Nephron progenitor cell (in vitro differentiated cells): ENCODE results near the gene BTNL9.

Experiments used
- DNase-seq: peaks from one replicate; pipeline ENCODE4 v3.0.0; 2021
- H3K27ac Mint-ChIP-seq: 2 replicates; pipeline ENCODE4 v1.8.0; 2021; ENCODE audit warnings: mild to moderate bottlenecking, moderate library complexity, mixed read lengths
- H3K27me3 Mint-ChIP-seq: 2 replicates; pipeline ENCODE4 v1.8.0; 2021; ENCODE audit warnings: mild to moderate bottlenecking, low read depth, mixed read lengths; ENCODE audit not compliant: poor library complexity
- H3K36me3 Mint-ChIP-seq: 2 replicates; pipeline ENCODE4 v1.8.0; 2021; ENCODE audit warnings: low read depth, mixed read lengths
- H3K4me1 Mint-ChIP-seq: 2 replicates; pipeline ENCODE4 v1.8.0; 2021; ENCODE audit warnings: mixed read lengths
- H3K4me3 Mint-ChIP-seq: 2 replicates; pipeline ENCODE4 v1.8.0; 2021; ENCODE audit warnings: mild to moderate bottlenecking, moderate library complexity, mixed read lengths
- H3K9me3 Mint-ChIP-seq: 2 replicates; pipeline ENCODE4 v1.8.0; 2021; ENCODE audit warnings: mild to moderate bottlenecking, moderate library complexity, mixed read lengths
- TF ChIP-seq, protein P1 (sequence below): fragments of 200-600 bp; sonication (generic); IDR thresholded peaks from 2 replicates; pipeline ENCODE4 v1.5.0; 2021; ENCODE audit warnings: antibody characterized with exemption

BTNL9 gene

DNA sequence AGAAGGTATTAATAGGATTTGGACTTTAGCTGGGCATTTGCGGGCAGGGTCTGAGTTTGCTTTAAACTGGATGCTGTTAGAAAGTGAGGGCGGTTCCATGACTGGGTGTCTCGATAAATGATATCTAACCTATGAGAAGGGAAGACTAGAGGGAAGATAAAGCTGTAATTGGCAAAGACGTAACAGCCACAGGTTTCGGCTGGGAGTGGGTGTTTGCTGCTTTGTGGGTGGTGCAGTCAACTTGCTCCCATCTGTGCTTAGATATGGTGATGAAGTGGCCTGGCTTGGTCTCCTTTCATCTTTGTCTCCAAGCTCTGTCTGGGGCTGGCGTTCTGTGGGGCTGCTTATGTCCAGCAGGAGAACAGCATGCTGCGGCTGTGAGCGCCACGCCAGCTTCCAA lies 67.6 kb downstream of the BTNL9 start:
- H3K4me1 Mint-ChIP-seq = peaks cover 18% of the 10 kb centered on the region
- H3K27ac Mint-ChIP-seq = no peak overlapping the region
- no peaks in the 10 kb centered on the region for H3K36me3 Mint-ChIP-seq
- no peak overlapping the region for H3K4me3 Mint-ChIP-seq
- H3K27me3 Mint-ChIP-seq = peaks cover 77% of the 10 kb centered on the region
- TF ChIP-seq, protein P1, sequence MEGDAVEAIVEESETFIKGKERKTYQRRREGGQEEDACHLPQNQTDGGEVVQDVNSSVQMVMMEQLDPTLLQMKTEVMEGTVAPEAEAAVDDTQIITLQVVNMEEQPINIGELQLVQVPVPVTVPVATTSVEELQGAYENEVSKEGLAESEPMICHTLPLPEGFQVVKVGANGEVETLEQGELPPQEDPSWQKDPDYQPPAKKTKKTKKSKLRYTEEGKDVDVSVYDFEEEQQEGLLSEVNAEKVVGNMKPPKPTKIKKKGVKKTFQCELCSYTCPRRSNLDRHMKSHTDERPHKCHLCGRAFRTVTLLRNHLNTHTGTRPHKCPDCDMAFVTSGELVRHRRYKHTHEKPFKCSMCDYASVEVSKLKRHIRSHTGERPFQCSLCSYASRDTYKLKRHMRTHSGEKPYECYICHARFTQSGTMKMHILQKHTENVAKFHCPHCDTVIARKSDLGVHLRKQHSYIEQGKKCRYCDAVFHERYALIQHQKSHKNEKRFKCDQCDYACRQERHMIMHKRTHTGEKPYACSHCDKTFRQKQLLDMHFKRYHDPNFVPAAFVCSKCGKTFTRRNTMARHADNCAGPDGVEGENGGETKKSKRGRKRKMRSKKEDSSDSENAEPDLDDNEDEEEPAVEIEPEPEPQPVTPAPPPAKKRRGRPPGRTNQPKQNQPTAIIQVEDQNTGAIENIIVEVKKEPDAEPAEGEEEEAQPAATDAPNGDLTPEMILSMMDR = no peak
- no peak for DNase-seq
- H3K9me3 Mint-ChIP-seq = peaks cover 18% of the 10 kb centered on the region

DNA sequence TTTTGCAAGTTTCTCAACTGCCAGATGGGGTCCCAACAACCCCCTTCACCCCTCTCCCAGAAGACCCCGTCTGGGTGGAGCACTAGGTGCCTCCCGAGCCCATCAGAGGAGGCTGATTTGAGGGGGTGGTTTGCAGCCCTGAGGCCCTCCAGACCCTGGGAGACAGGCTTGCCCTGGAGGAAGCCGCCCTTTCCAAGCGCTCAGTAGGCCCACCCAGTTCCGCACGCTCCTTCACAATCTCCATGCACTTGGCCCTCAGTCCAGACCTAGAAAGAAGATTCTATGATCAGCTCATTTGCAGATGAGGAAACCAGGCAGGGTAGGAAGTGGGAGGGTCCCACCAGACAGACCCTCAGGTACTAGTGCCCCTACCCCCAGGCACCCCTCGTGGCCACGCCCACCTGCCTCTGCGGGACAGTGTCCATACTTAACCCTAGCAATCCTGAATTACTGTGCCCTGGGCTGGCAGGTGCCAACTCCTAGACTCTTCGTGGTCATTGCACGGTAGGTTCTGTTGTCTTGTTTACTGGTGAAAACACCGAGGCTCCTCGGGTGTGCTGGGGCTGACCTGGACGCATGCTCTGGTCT lies 68.6 kb downstream of the BTNL9 start:
- Mint-ChIP-seq H3K27ac (no peak overlapping the region), H3K27me3 (peaks cover 78% of the 10 kb centered on the region), H3K4me1 (peaks cover 18% of the 10 kb centered on the region), H3K9me3 (peaks cover 20% of the 10 kb centered on the region), H3K4me3 (no peak overlapping the region), H3K36me3 (no peaks in the 10 kb centered on the region)
- no peak for DNase-seq
- TF ChIP-seq, protein P1 = no peak

DNA sequence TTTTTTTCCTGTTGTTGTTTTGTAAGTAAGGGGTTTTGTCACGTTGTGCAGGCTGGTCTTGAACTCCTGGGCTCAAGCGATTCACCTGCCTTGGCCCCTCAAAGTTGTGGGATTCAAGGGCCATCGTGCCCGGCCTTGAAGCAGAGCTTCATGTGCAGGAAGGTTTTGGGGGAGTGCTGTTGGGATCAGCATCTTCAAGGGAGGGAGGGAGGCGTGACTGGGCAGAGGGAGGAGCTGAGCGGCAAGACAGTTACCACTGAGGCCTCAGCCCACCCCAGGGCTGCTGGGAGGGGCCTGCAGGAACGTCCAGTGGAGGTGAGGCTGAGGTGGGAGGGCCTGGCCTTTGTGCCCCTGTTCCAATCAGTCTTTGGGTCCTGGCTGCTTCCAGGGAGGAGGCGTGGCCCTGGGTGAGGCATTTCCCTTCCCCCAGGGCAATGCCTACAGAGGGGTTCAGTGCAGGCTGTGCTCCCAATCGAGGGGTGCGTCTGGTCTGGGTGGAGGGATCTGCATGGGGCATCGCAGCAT lies 69.5 kb downstream of the BTNL9 start:
- no peak overlapping the region for H3K4me3 Mint-ChIP-seq
- peaks cover 11% of the 10 kb centered on the region for H3K4me1 Mint-ChIP-seq
- no peak overlapping the region for H3K27ac Mint-ChIP-seq
- TF ChIP-seq, protein P1 = no peak
- H3K27me3 Mint-ChIP-seq = peaks cover 80% of the 10 kb centered on the region
- DNase-seq = no peak
- peaks cover 22% of the 10 kb centered on the region for H3K9me3 Mint-ChIP-seq
- H3K36me3 Mint-ChIP-seq = peaks cover 6% of the 10 kb centered on the region

DNA sequence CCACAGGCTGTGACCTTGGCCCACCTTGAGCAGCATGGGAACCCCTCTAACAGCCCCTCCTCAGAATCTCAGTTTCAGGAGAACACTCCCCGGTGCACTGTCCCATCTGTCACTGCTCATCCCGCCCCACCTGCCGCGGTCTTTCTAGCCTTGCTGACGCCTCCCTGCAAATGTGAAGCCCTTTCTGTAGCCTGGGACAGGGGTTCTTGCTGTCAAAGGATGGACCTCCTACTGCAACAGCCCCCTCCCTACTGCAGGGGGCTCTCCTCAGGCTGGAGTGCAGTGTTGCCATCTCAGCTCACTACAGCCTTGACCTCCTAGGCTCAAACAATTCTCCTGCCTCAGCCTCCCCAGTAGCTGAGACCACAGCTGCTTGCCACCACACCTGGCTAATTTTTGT lies 70.9 kb downstream of the BTNL9 start:
- peaks cover 5% of the 10 kb centered on the region for H3K4me1 Mint-ChIP-seq
- TF ChIP-seq, protein P1 = no peak
- no peak overlapping the region for H3K27ac Mint-ChIP-seq
- DNase-seq = no peak
- no peak overlapping the region for H3K4me3 Mint-ChIP-seq
- peaks cover 32% of the 10 kb centered on the region for H3K9me3 Mint-ChIP-seq
- peaks cover 8% of the 10 kb centered on the region for H3K36me3 Mint-ChIP-seq
- peaks cover 80% of the 10 kb centered on the region for H3K27me3 Mint-ChIP-seq
